ENCODE results near the gene NUP214.

GRCh38 chr9:131257266-131258025, 132.1 kb downstream of the NUP214 start:
- TF ChIP-seq CTCF (IDR thresholded peaks at IDR 0.05) (no peak), EP300 (IDR thresholded peaks at IDR 0.05) (no peak)

Measured in gastroesophageal sphincter (tissue), 3 donors.